ENCODE measurements around the gene BMP7.

DNA sequence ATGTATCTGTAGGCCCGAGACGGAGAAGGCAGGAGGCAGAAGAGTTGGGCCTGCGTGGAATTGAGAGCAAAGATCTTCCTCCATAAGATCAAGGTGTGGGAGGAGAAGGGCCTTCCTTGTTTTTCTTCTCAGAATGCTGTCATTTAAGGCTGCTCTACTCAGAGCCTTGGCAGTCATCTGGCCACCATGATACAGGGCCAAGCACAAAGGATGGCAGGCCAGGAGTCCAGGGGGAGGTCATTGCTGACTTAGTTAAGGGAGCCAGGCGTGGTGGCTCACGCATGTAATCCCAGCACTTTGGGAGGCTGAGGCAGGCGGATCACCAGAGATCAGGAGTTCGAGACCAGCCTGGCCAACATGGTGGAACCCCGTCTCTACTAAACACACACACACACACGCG is 137.1 kb downstream of the BMP7 start:
- TF ChIP-seq POLR2A (IDR thresholded peaks at IDR 0.05; ENCODE audit: low read depth, low read length) (no peak), POLR2AphosphoS5 (IDR thresholded peaks at IDR 0.05; ENCODE audit: low read depth, low read length) (no peak), PAX5 (IDR thresholded peaks at IDR 0.05; ENCODE audit: insufficient read depth, low read length, severe bottlenecking) (no peak)

Measured in GM12891 (cell line).